ENCODE measurements around the gene PODN.

The PODN gene

GRCh38 chr1:53025769-53026112 lies 36.3 kb upstream of the PODN start:
- no peak for TF ChIP-seq CTCF (IDR thresholded peaks at IDR 0.05)
- Histone ChIP-seq H3K4me1 (no peaks in the 10 kb centered on the region), H3K4me2 (ENCODE audit: low read length) (no peak overlapping the region), H2AFZ (no peak overlapping the region), H3K4me3 (ENCODE audit: low read depth, low read length) (no peak overlapping the region), H3K27me3 (ENCODE audit: control insufficient read depth, insufficient read depth, low read length) (no peaks in the 10 kb centered on the region), H3K9me3 (ENCODE audit: control insufficient read depth, low read length) (no peaks in the 10 kb centered on the region), H3K27ac (no peak overlapping the region), H3K36me3 (ENCODE audit: control insufficient read depth, insufficient read depth, low read length) (no peaks in the 10 kb centered on the region), H3K9ac (no peak overlapping the region), H3K79me2 (no peaks in the 10 kb centered on the region)

GRCh38 chr1:53026254-53026653 lies 35.8 kb upstream of the PODN start:
- H3K9ac ChIP-seq, result no peak overlapping the region
- no peaks in the 10 kb centered on the region for H3K9me3 ChIP-seq (ENCODE audit: control insufficient read depth, low read length)
- H3K27me3 ChIP-seq (ENCODE audit: control insufficient read depth, insufficient read depth, low read length), result no peaks in the 10 kb centered on the region
- H3K4me3 ChIP-seq (ENCODE audit: low read depth, low read length), result no peak overlapping the region
- H3K79me2 ChIP-seq, result no peaks in the 10 kb centered on the region
- H3K4me2 ChIP-seq (ENCODE audit: low read length), result no peak overlapping the region
- H3K4me1 ChIP-seq, result no peaks in the 10 kb centered on the region
- H3K27ac ChIP-seq, result no peak overlapping the region
- H3K36me3 ChIP-seq (ENCODE audit: control insufficient read depth, insufficient read depth, low read length), result no peaks in the 10 kb centered on the region
- H2AFZ ChIP-seq, result no peak overlapping the region
- TF ChIP-seq CTCF (IDR thresholded peaks at IDR 0.05), result no peak

GRCh38 chr1:53031732-53032131 lies 30.3 kb upstream of the PODN start:
- H3K4me1 ChIP-seq, result no peaks in the 10 kb centered on the region
- H3K27me3 ChIP-seq (ENCODE audit: control insufficient read depth, insufficient read depth, low read length), result no peaks in the 10 kb centered on the region
- no peak overlapping the region for H3K4me3 ChIP-seq (ENCODE audit: low read depth, low read length)
- no peak overlapping the region for H2AFZ ChIP-seq
- H3K9ac ChIP-seq, result no peak overlapping the region
- H3K27ac ChIP-seq, result no peak overlapping the region
- no peaks in the 10 kb centered on the region for H3K79me2 ChIP-seq
- H3K36me3 ChIP-seq (ENCODE audit: control insufficient read depth, insufficient read depth, low read length), result no peaks in the 10 kb centered on the region
- no peak for TF ChIP-seq CTCF (IDR thresholded peaks at IDR 0.05)
- no peaks in the 10 kb centered on the region for H3K9me3 ChIP-seq (ENCODE audit: control insufficient read depth, low read length)
- no peak overlapping the region for H3K4me2 ChIP-seq (ENCODE audit: low read length)

GRCh38 chr1:53037159-53037558 lies 24.9 kb upstream of the PODN start:
- no peak overlapping the region for H2AFZ ChIP-seq
- H3K27me3 ChIP-seq (ENCODE audit: control insufficient read depth, insufficient read depth, low read length), result no peaks in the 10 kb centered on the region
- no peak overlapping the region for H3K9ac ChIP-seq
- no peaks in the 10 kb centered on the region for H3K4me1 ChIP-seq
- TF ChIP-seq CTCF (IDR thresholded peaks at IDR 0.05), result no peak
- no peak overlapping the region for H3K4me2 ChIP-seq (ENCODE audit: low read length)
- no peak overlapping the region for H3K4me3 ChIP-seq (ENCODE audit: low read depth, low read length)
- H3K9me3 ChIP-seq (ENCODE audit: control insufficient read depth, low read length), result no peaks in the 10 kb centered on the region
- H3K79me2 ChIP-seq, result no peaks in the 10 kb centered on the region
- H3K36me3 ChIP-seq (ENCODE audit: control insufficient read depth, insufficient read depth, low read length), result no peaks in the 10 kb centered on the region
- H3K27ac ChIP-seq, result no peak overlapping the region

GRCh38 chr1:53038566-53038965 lies 23.4 kb upstream of the PODN start:
- no peaks in the 10 kb centered on the region for H3K27me3 ChIP-seq (ENCODE audit: control insufficient read depth, insufficient read depth, low read length)
- H3K36me3 ChIP-seq (ENCODE audit: control insufficient read depth, insufficient read depth, low read length), result no peaks in the 10 kb centered on the region
- TF ChIP-seq CTCF (IDR thresholded peaks at IDR 0.05), result no peak
- no peak overlapping the region for H3K4me3 ChIP-seq (ENCODE audit: low read depth, low read length)
- no peak overlapping the region for H3K4me2 ChIP-seq (ENCODE audit: low read length)
- H2AFZ ChIP-seq, result no peak overlapping the region
- no peak overlapping the region for H3K27ac ChIP-seq
- no peaks in the 10 kb centered on the region for H3K4me1 ChIP-seq
- H3K9me3 ChIP-seq (ENCODE audit: control insufficient read depth, low read length), result no peaks in the 10 kb centered on the region
- no peak overlapping the region for H3K9ac ChIP-seq
- no peaks in the 10 kb centered on the region for H3K79me2 ChIP-seq

Measured in parathyroid adenoma (tissue), 2 donors.